Transverse colon (tissue), 3 donors: ENCODE results near the gene SCARF1.

Source experiments
- CTCF ChIP-seq, 5 experiments: fragments of 200-600 bp in 3 of 5; fragments of 450-650 bp in 2 of 5; sonication (generic) in 3 of 5; IDR thresholded peaks; 1 replicate in 2 of 5; 2 replicates in 3 of 5; pipeline ENCODE4 v1.5.1; 2016 to 2017; ENCODE audit warnings: antibody characterized with exemption in 5 of 5, inconsistent platforms in 3 of 5, mild to moderate bottlenecking in 2 of 5, moderate library complexity in 1 of 5
- EP300 ChIP-seq: sonication (generic); formaldehyde crosslinking; IDR thresholded peaks from one replicate; pipeline ENCODE4 v1.6.1; 2017; ENCODE audit warnings: antibody characterized with exemption, low read depth

- TF ChIP-seq CTCF (IDR thresholded peaks at IDR 0.05) (peak; percentile 64 to 82 (median 71)), EP300 (no peak)
Observed at GRCh38 chr17:1629504-1630310, 15.8 kb downstream of the SCARF1 start.
